T-cell (primary cell): Measurements from ENCODE around the gene EPHA6. TPM values are rescaled to one million over a fixed set of nuclear protein-coding genes. Genes with fewer than 3 reads are reported as not detected.

Experiments used
- ATAC-seq, 4 experiments: fragments of 200-7000 bp in 3 of 4; fragments of 150-1000 bp in 1 of 4; cut with Tn5 transposase; replicated peaks in 1 of 4; 1 replicate in 3 of 4; 2 replicates in 1 of 4; pipeline ENCODE4 v1.10.0; 2021; ENCODE audit warnings: moderate library complexity in 3 of 4, mild to moderate bottlenecking in 2 of 4, moderate number of reproducible peaks in 1 of 4
- CTCF ChIA-PET, 2 donors: fragments of 300-600 bp; sonication (Branson Sonifier 250); formaldehyde crosslinking; loops; one replicate each; lab custom pipeline; 2022; ENCODE audit warnings: antibody characterized with exemption in 2 of 2; lab: Charles Lee
- POLR2A ChIA-PET, 2 donors: fragments of 300-600 bp; sonication (Branson Sonifier 250); formaldehyde crosslinking; loops; one replicate each; lab custom pipeline; 2022; ENCODE audit warnings: antibody characterized with exemption in 2 of 2; lab: Charles Lee
- DNase-seq, 35 experiments: peaks; one replicate each; pipeline versions ENCODE4 v3.0.0 to v3.0.0-alpha.2; 2013 to 2023
- H3K27ac ChIP-seq: one replicate; pipeline ENCODE4 v1.5.1; 2013; ENCODE audit warnings: low read length
- H3K27me3 ChIP-seq, 2 experiments: replicated peaks in 1 of 2; 1 replicate in 1 of 2; 2 replicates in 1 of 2; pipeline versions ENCODE4 v1.6.1 to v1.7.0; 2013; ENCODE audit warnings: low read length in 1 of 2, mixed read lengths in 1 of 2; ENCODE audit not compliant: control insufficient read depth in 2 of 2, insufficient read depth in 2 of 2; ENCODE audit errors: extremely low read depth in 1 of 2
- H3K36me3 ChIP-seq, 2 donors: 1 replicate in 1 of 2; 2 replicates in 1 of 2; pipeline versions ENCODE4 v1.6.1 to v1.7.0; 2013; ENCODE audit warnings: low read length in 1 of 2; ENCODE audit not compliant: control insufficient read depth in 2 of 2, insufficient read depth in 1 of 2; ENCODE audit errors: extremely low read depth in 1 of 2
- H3K4me1 ChIP-seq, 2 experiments: 1 replicate in 1 of 2; 2 replicates in 1 of 2; pipeline versions ENCODE4 v1.6.1 to v1.7.0; 2013; ENCODE audit warnings: low read length in 2 of 2, mixed read lengths in 1 of 2; ENCODE audit not compliant: insufficient read depth in 2 of 2, control insufficient read depth in 1 of 2; ENCODE audit errors: extremely low read depth in 1 of 2
- H3K4me3 ChIP-seq, 2 donors: 1 replicate in 1 of 2; 2 replicates in 1 of 2; pipeline versions ENCODE4 v1.5.1 to v1.7.0; 2013; ENCODE audit warnings: mild to moderate bottlenecking in 2 of 2, low read length in 1 of 2, moderate library complexity in 1 of 2; ENCODE audit not compliant: control insufficient read depth in 1 of 2; ENCODE audit errors: extremely low read depth in 1 of 2
- H3K9me3 ChIP-seq: 2 replicates; pipeline ENCODE4 v1.7.0; 2013
- H3K27ac Mint-ChIP-seq, 2 donors: one replicate each; pipeline ENCODE4 v1.8.0; 2020 to 2021; ENCODE audit warnings: mild to moderate bottlenecking in 2 of 2, mixed read lengths in 2 of 2
- H3K27me3 Mint-ChIP-seq, 2 donors: one replicate each; pipeline ENCODE4 v1.8.0; 2021 to 2022; ENCODE audit warnings: mixed read lengths in 2 of 2
- H3K36me3 Mint-ChIP-seq: one replicate; pipeline ENCODE4 v1.8.0; 2021; ENCODE audit warnings: mixed read lengths
- H3K4me1 Mint-ChIP-seq, 3 donors: one replicate each; pipeline ENCODE4 v1.8.0; 2020 to 2022; ENCODE audit warnings: mixed read lengths in 3 of 3, mild to moderate bottlenecking in 1 of 3
- H3K4me3 Mint-ChIP-seq, 3 donors: one replicate each; pipeline ENCODE4 v1.8.0; 2020 to 2022; ENCODE audit warnings: mild to moderate bottlenecking in 3 of 3, mixed read lengths in 3 of 3, moderate library complexity in 3 of 3
- H3K9me3 Mint-ChIP-seq, 3 donors: one replicate each; pipeline ENCODE4 v1.8.0; 2020 to 2022; ENCODE audit warnings: mixed read lengths in 3 of 3
- WGBS: methylation state at CpG from one replicate; pipeline ENCODE4 v1.1.5; 2013; ENCODE audit warnings: missing lambda C conversion rate; ENCODE audit not compliant: insufficient coverage; 5-methylcytosine and 5-hydroxymethylcytosine counted together
- total RNA-seq, 35 experiments: library from RNA in 6 of 35; stranded (reverse) in 6 of 35; fragments of 120-200 nt in 1 of 35; gene quantifications; one replicate each; pipeline versions ENCODE4 v1.2.1 to v1.2.4 and lab custom pipeline; 2013 to 2026

Gene EPHA6
- total RNA-seq, 5 donors from 2014 or later (not counting 1 experiment from before 2014, with no cell fraction given): not detected

- H3K36me3 ChIP-seq: no peaks in the 10 kb centered on the region
- no peaks in the 10 kb centered on the region for H3K27me3 ChIP-seq
- peaks cover 3% of the 10 kb centered on the region for H3K9me3 ChIP-seq
- ChIA-PET CTCF (no interaction called here), POLR2A (no interaction called here)
- H3K4me1 Mint-ChIP-seq: no peaks in the 10 kb centered on the region
- H3K4me3 ChIP-seq: no peak overlapping the region
- ATAC-seq (no peak), DNase-seq (no peak)
- H3K36me3 Mint-ChIP-seq: no peaks in the 10 kb centered on the region
- H3K9me3 Mint-ChIP-seq: peaks cover 6 to 27% (median 17%) of the 10 kb centered on the region in 3 donors
- no peaks in the 10 kb centered on the region for H3K4me1 ChIP-seq
- H3K27me3 Mint-ChIP-seq: no peaks in the 10 kb centered on the region
- H3K4me3 Mint-ChIP-seq: no peak overlapping the region
- no peak overlapping the region for H3K27ac Mint-ChIP-seq
- no peak overlapping the region for H3K27ac ChIP-seq
- 70% methylated on average over 2 of the region's 4 CpGs for WGBS
Measured at GRCh38 chr3:96991800-96992365, 177.5 kb downstream of the EPHA6 start.

- H3K27ac ChIP-seq: no peak overlapping the region
- DNase-seq (no peak), ATAC-seq (no peak)
- H3K4me3 ChIP-seq: no peak overlapping the region
- CTCF ChIA-PET: no interaction called here
- Mint-ChIP-seq H3K27me3 (no peaks in the 10 kb centered on the region), H3K9me3 (peaks cover 6 to 19% (median 13%) of the 10 kb centered on the region in 3 donors), H3K36me3 (no peaks in the 10 kb centered on the region), H3K4me3 (no peak overlapping the region), H3K27ac (no peak overlapping the region), H3K4me1 (no peaks in the 10 kb centered on the region)
- WGBS: 87% methylated on average over 3 of the region's 3 CpGs
- H3K27me3 ChIP-seq: no peaks in the 10 kb centered on the region
- no peaks in the 10 kb centered on the region for H3K36me3 ChIP-seq
- POLR2A ChIA-PET: no interaction called here
- H3K4me1 ChIP-seq: no peaks in the 10 kb centered on the region
- no peaks in the 10 kb centered on the region for H3K9me3 ChIP-seq
Measured at GRCh38 chr3:96994988-96995387, 180.6 kb downstream of the EPHA6 start.

- H3K4me3 Mint-ChIP-seq: no peak overlapping the region
Measured at GRCh38 chr3:96996009-96996408, 181.6 kb downstream of the EPHA6 start.

GRCh38 chr3:97001611-97002010 is 187.2 kb downstream of the EPHA6 start:
- H3K4me3 Mint-ChIP-seq: no peak overlapping the region
- ATAC-seq (no peak), DNase-seq (no peak)
- H3K27ac Mint-ChIP-seq: no peak overlapping the region
- H3K4me1 Mint-ChIP-seq: no peaks in the 10 kb centered on the region
- H3K27me3 Mint-ChIP-seq: no peaks in the 10 kb centered on the region
- peaks cover 3 to 12% (median 6%) of the 10 kb centered on the region in 3 donors for H3K9me3 Mint-ChIP-seq
- POLR2A ChIA-PET: no interaction called here
- CTCF ChIA-PET: no interaction called here
- H3K36me3 Mint-ChIP-seq: no peaks in the 10 kb centered on the region
- no peaks in the 10 kb centered on the region for H3K36me3 ChIP-seq
- 100% methylated on average over 1 of the region's 1 CpG for WGBS
- no peaks in the 10 kb centered on the region for H3K4me1 ChIP-seq
- no peak overlapping the region for H3K27ac ChIP-seq
- no peaks in the 10 kb centered on the region for H3K9me3 ChIP-seq
- H3K27me3 ChIP-seq: no peaks in the 10 kb centered on the region
- no peak overlapping the region for H3K4me3 ChIP-seq

More at GRCh38 chr3:96996009-96996408, 181.6 kb downstream of the EPHA6 start:
- no peaks in the 10 kb centered on the region for H3K27me3 Mint-ChIP-seq
- H3K4me1 Mint-ChIP-seq: no peaks in the 10 kb centered on the region
- WGBS: no CpG with 5 or more reads among the region's 1 CpG
- H3K27me3 ChIP-seq: no peaks in the 10 kb centered on the region
- no peaks in the 10 kb centered on the region for H3K36me3 Mint-ChIP-seq
- H3K4me3 ChIP-seq: no peak overlapping the region
- CTCF ChIA-PET: no interaction called here
- H3K4me1 ChIP-seq: no peaks in the 10 kb centered on the region
- no peak overlapping the region for H3K27ac Mint-ChIP-seq
- POLR2A ChIA-PET: no interaction called here
- DNase-seq: no peak
- H3K36me3 ChIP-seq: no peaks in the 10 kb centered on the region
- peaks cover 6 to 19% (median 13%) of the 10 kb centered on the region in 3 donors for H3K9me3 Mint-ChIP-seq
- H3K27ac ChIP-seq: no peak overlapping the region
- H3K9me3 ChIP-seq: no peaks in the 10 kb centered on the region
- no peak for ATAC-seq

GRCh38 chr3:97009427-97010019 is 195.1 kb downstream of the EPHA6 start:
- POLR2A ChIA-PET: no interaction called here
- no peak overlapping the region for H3K27ac ChIP-seq
- WGBS: 85% methylated on average over 6 of the region's 7 CpGs
- DNase-seq (no peak), ATAC-seq (no peak)
- CTCF ChIA-PET: no interaction called here
- no peaks in the 10 kb centered on the region for H3K4me1 Mint-ChIP-seq
- peaks cover 13 to 26% (median 17%) of the 10 kb centered on the region in 3 donors for H3K9me3 Mint-ChIP-seq
- H3K27ac Mint-ChIP-seq: no peak overlapping the region
- no peaks in the 10 kb centered on the region for H3K9me3 ChIP-seq
- no peaks in the 10 kb centered on the region for H3K4me1 ChIP-seq
- H3K27me3 Mint-ChIP-seq: no peaks in the 10 kb centered on the region
- H3K4me3 Mint-ChIP-seq: no peak overlapping the region
- no peaks in the 10 kb centered on the region for H3K36me3 Mint-ChIP-seq
- no peaks in the 10 kb centered on the region for H3K27me3 ChIP-seq
- H3K4me3 ChIP-seq: no peak overlapping the region
- H3K36me3 ChIP-seq: no peaks in the 10 kb centered on the region

- Mint-ChIP-seq H3K36me3 (no peaks in the 10 kb centered on the region), H3K4me3 (no peak overlapping the region), H3K27ac (no peak overlapping the region), H3K4me1 (no peaks in the 10 kb centered on the region), H3K27me3 (no peaks in the 10 kb centered on the region), H3K9me3 (peaks cover 15 to 17% (median 16%) of the 10 kb centered on the region in 3 donors)
- Histone ChIP-seq H3K4me1 (no peaks in the 10 kb centered on the region), H3K27me3 (no peaks in the 10 kb centered on the region), H3K27ac (no peak overlapping the region), H3K4me3 (no peak overlapping the region), H3K9me3 (no peaks in the 10 kb centered on the region), H3K36me3 (no peaks in the 10 kb centered on the region)
- WGBS: 83% methylated on average over 1 of the region's 2 CpGs
- DNase-seq (no peak), ATAC-seq (no peak)
- ChIA-PET CTCF (no interaction called here), POLR2A (no interaction called here)
Measured at GRCh38 chr3:97010881-97011657, 196.7 kb downstream of the EPHA6 start.
